ENCODE measurements around the gene ELFN1. TPM values are rescaled to one million over a fixed set of nuclear protein-coding genes. Genes with fewer than 3 reads are reported as not detected.

The ELFN1 gene
- total and polyA plus RNA-seq, 9 of the 15 experiments (the other 6 are each of a cell fraction or from before 2014, with no cell fraction given), result 0.04 to 0.64 (median 0.18) TPM; not detected in 2

GRCh38 chr7:1664711-1665548 is 5.1 kb upstream of the ELFN1 start (continued):
- TF ChIP-seq AFF1 (IDR thresholded peaks at IDR 0.05; ENCODE audit: low read depth in 1 of 2, partially characterized antibody in 2 of 2), result no peak
- TF ChIP-seq TFE3 (CRISPR knock-in tag; IDR thresholded peaks at IDR 0.05), result no peak
- no peak for TF ChIP-seq FOXA3 (CRISPR knock-in tag; conservative IDR thresholded peaks at IDR 0.05 in 1 of 2, IDR thresholded peaks at IDR 0.05 in 1 of 2)
- TF ChIP-seq HMBOX1 (IDR thresholded peaks at IDR 0.05), result no peak
- no peak for TF ChIP-seq FUS (optimal IDR thresholded peaks at IDR 0.05; ENCODE audit: low read depth, low read length)
- TF ChIP-seq ATF6 (CRISPR knock-in tag; IDR thresholded peaks at IDR 0.05), result no peak
- no peak for TF ChIP-seq NFE2L1 (tag; IDR thresholded peaks at IDR 0.05; ENCODE audit: borderline replicate concordance, low read depth)
- no peak for TF ChIP-seq ZNF518B (CRISPR knock-in tag; IDR thresholded peaks at IDR 0.05)
- TF ChIP-seq ZNF785 (CRISPR knock-in tag; IDR thresholded peaks at IDR 0.05), result no peak
- TF ChIP-seq ADNP (tag; IDR thresholded peaks at IDR 0.05), result no peak
- TF ChIP-seq MBD1 (CRISPR knock-in tag; IDR thresholded peaks at IDR 0.05), result no peak
